Body of pancreas (tissue), 4 donors: Measurements from ENCODE around the gene BSPRY.

Source experiments
- POLR2A ChIP-seq, 3 donors: fragments of 450-650 bp; IDR thresholded peaks; one replicate each; pipeline ENCODE4 v1.6.1; 2016; ENCODE audit warnings: antibody characterized with exemption in 3 of 3, mild to moderate bottlenecking in 2 of 3
- TF ChIP-seq, protein P1 (sequence below), 7 experiments: fragments of 450-650 bp in 4 of 7; fragments of 200-600 bp in 3 of 7; sonication (generic) in 3 of 7; IDR thresholded peaks; one replicate each; pipeline ENCODE4 v1.5.1; 2016 to 2019; ENCODE audit warnings: antibody characterized with exemption in 7 of 7

DNA sequence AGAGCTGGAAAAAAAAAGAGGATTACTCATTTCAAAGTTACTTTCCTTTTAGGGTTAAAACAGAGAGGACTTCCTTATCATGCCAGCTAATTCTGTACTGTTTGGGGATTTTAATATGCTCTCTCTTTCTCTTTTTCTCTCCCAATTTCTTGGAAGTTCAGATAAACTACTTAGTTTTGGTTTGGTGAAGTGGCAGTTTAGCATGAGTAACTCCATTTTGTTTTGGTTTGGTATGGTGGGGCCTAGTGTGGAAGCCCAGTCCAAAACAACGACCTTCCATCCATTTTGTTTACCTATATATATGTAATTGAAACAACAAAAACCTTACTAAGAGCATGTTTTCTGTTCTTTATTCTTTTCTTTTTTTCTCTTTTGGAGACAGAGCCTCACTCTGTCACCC, 3.7 kb upstream of the BSPRY start:
- TF ChIP-seq, protein P1, sequence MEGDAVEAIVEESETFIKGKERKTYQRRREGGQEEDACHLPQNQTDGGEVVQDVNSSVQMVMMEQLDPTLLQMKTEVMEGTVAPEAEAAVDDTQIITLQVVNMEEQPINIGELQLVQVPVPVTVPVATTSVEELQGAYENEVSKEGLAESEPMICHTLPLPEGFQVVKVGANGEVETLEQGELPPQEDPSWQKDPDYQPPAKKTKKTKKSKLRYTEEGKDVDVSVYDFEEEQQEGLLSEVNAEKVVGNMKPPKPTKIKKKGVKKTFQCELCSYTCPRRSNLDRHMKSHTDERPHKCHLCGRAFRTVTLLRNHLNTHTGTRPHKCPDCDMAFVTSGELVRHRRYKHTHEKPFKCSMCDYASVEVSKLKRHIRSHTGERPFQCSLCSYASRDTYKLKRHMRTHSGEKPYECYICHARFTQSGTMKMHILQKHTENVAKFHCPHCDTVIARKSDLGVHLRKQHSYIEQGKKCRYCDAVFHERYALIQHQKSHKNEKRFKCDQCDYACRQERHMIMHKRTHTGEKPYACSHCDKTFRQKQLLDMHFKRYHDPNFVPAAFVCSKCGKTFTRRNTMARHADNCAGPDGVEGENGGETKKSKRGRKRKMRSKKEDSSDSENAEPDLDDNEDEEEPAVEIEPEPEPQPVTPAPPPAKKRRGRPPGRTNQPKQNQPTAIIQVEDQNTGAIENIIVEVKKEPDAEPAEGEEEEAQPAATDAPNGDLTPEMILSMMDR (IDR thresholded peaks at IDR 0.05) = no peak
- TF ChIP-seq POLR2A (IDR thresholded peaks at IDR 0.05) = no peak
